Right renal cortex interstitium (tissue), 3 donors: ENCODE data around the gene TRIP13. TPM values are rescaled to one million over a fixed set of nuclear protein-coding genes. Genes with fewer than 3 reads are reported as not detected.
"Not testable (repeated sequence)": the region's sequence is repeated elsewhere in the genome, so short reads cannot be mapped to it uniquely, and the experiment has no call there.

Experiments used
- DNase-seq, 3 donors: peaks; one replicate each; pipeline ENCODE4 v3.0.0-alpha.2; 2013; ENCODE audit warnings: low read depth in 3 of 3, low spot score in 2 of 3
- polyA plus RNA-seq, 3 donors: library from polyadenylated mRNA; unstranded; fragments of 120-200 nt; gene quantifications; one replicate each; pipeline ENCODE4 v1.2.1, GENCODE V29; 2013; ENCODE audit not compliant: insufficient read length in 3 of 3

The TRIP13 gene
- polyA plus RNA-seq, 3 donors: 13.9 to 16.3 (median 16.3) TPM

DNA sequence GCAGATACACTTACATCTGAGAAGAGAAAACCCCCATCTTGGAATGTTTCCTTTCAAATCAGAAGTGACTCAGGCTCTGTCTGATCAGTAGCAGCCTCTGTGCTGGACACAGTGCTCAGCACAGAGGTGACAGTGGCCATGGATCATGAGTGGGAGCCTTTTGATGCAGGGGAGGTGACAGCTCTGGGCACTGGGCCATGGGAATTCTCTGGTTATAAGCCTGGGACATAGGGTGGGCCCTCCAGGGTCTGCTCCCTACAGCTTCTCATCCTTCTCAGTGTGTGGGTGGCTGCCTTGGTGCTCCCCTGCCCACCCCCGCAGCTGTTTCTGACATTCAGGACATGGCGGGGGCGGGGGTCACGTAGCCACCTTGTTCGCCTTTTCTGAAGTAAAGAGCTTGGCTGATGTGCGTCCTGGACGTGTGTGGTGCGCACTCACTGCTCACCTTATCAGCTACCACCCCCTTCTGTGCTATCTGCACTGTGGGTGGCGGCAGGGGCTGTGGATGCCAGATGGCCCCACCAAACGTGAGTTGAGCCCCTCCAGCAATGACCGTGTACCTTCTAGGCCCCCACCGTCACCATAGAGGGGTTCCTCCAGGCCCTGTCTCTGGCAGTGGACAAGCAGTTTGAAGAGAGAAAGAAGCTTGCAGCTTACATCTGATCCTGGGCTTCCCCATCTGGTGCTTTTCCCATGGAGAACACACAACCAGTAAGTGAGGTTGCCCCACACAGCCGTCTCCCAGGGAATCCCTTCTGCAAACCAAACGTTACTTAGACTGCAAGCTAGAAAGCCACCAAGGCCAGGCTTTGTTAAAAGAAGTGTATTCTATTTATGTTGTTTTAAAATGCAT, 24.0 kb downstream of the TRIP13 start:
- DNase-seq: no peak

- not testable (repeated sequence) for DNase-seq
Measured at GRCh38 chr5:918717-919116, 26.0 kb downstream of the TRIP13 start.

DNA sequence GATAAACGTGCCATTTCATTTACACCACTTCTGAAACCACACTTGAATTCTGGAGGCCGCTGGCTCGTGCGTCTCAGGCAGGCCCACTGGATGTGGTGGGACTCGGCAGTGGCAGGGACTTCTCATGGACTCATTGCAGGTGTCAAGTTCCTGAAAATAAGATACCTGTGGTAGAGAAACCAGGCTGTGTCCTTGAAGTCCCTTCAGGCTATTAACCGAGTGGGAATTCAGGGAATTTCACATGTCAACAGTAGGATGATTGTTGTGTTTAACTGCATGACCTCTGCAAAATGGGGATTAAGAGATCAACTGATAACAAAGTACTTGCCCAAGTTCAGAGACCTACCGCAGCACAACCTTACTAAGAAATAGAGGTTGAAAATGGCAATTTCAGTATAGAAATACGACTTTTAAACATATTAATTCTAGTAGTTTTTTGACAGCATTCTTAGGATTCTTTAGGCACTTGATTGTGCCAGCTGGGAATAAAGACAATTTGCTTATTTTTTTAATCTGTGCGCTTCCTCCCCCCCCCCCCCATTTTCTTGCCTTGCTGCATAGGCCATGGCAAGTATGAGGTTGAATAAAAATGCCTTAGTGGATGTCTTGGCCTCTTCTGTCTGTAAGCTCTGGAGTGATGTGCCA, 26.8 kb downstream of the TRIP13 start:
- DNase-seq: no peak

DNA sequence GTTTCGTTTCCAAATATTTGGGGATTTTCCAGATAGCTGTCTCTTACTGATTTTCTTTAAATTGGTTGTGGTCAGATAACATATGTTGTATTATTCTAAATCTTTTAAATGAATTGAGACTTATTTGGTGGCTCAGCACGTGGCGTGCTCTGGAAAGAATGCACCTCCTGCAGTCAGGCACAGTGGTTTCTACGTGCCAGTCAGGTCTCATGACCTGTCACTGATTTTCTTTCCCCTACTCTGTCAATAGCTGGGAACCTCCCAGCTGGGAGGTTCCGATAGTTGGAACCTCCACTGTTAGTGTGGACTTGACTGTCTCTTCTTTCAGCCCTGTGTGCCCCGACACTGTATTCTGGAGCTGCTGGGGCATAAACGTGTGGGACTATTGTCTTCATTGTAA, 27.6 kb downstream of the TRIP13 start:
- no peak for DNase-seq

- no peak for DNase-seq
Measured at GRCh38 chr5:921456-922435, 29.1 kb downstream of the TRIP13 start.

DNA sequence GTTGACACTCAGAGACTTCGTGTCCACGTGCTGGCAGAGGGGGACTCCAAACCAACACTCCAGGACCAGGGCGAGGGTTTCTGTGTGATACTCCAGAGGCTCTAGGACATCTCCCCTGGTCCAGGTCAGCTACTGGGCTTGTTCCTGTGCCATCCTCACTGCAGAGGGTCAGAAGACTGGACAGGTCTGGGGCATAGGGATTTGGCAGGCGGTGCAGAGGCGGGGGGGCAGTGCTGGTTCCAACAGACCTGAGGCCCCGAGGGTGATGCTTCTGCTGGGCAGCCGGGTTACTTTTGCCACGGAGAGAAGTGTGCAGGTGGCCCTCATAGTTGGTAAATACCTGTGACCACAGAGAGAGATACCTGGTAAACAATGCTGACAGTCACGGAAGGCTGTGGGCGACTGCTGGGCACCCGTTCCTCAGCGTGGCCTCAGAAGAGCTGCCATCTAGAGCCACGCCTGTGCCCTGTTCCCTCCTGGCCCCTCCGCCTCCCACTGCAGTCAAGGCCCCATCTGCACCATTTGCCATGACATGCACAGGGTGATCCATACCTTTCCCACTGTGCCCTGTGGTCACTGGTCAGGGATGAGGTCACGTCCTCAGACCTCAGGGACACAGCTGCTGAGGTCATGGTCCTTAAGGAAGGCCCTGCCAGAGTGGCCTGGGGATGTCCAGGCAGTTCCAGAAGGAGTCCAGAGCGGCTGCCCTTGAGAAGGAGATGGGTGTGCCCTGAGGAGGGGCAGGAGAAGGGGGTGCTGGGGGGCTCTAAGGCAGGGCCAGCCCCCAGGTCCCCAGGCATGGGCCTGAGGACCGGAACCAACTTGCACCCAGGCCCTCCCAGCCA, 30.0 kb downstream of the TRIP13 start:
- DNase-seq: no peak

- peak in 2 of 3 donors; percentile 40 to 50 for DNase-seq
Measured at GRCh38 chr5:923281-923873, 30.7 kb downstream of the TRIP13 start.

DNA sequence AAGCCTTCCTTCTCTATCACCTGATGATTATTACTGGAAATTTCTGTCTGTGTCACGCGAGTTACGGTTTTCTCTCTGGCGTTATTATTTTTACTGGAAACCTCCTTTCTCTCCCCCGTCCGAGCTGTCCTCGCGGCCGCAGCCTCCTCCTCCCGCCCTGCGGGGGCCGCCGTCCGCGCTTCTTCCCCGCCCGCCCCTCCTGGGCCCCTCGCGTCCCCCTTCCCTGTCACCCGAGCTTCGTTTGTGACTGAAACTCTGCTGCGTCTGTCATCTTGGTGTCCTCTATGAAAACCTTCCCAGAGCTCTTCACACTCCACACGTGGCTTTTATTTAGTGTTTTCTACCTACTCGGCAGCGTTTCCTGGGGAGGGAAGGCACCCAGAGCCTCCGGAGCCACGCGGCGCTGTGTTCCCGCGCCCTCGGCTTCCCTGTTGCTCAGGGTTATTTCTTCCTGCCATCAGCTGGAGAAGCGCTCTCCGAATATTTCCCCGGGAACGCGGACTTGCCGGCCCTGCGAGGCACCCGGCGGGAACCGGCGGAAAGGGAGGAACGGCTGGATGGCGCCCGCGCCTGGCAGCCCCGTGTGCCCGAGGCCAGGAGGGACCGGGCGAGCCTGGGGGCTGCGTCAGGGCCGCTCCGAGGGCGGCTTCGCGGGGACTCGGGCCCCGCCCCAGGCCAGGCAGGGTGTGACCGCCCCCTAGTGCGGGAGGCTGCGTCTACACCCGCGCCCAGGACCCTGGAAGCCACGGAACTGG, 33.9 kb downstream of the TRIP13 start:
- DNase-seq: peak in 1 of 3 donors; percentile 41

DNA sequence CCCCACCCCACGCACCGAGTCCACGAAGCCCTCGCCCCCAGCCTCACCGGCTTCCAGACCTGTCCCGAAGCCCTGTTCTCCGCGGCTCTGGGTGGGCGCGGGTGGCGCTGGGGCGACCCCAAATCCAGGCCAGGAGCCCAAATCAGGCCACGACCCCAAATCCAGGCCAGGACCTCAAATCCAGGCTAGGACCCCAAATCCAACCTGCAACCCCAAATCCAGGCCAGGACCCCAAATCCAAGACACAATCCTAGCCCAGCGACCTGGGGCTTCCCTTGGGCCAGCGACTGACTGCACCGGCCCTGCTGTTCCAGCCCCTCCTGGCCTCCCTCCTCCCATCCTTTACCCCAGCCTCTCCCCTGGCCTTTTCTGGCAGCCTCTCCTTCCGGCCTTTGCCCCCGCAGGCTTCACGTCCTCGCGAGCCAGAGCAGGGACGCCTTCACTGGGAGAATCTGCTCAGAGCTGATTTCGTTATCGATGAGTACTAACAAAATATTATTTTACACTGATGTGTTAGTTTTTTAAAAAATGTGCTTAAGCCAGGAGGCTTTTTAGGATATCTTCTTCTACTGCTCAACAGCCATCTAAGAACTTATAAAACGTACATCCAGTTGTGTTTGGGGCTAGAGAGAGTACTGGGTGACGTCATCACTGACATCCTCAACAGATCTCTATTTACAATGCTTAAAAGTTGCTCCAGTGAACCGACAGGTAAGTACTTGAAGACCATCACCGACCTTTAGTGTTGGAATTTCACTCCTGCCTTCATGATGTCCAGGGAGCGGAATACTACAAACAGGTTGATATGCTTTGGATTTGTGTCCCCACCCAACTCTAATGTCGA, 34.7 kb downstream of the TRIP13 start:
- no peak for DNase-seq

- not testable (repeated sequence) for DNase-seq
Measured at GRCh38 chr5:929182-929581, 36.5 kb downstream of the TRIP13 start.

DNA sequence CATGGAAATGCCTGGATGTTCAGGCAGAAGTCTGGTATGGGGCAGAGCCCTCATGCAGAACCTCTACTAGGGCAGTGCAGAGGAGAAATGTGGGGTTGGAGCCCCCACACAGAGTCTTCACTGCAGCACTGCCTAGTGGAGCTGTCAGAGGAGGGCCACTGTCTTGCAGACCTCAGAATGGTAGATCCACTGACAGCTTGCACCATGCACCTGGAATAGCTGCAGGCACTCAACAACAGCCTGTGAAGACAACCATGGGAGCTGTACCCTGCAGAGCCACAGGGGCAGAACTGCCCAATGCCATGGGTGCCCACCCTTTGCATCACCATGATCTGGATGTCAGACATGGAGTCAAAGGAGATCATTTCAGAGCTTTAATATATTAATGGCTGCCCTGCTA, 36.9 kb downstream of the TRIP13 start:
- no peak for DNase-seq

GRCh38 chr5:930866-931265, 38.2 kb downstream of the TRIP13 start:
- no peak for DNase-seq

DNA sequence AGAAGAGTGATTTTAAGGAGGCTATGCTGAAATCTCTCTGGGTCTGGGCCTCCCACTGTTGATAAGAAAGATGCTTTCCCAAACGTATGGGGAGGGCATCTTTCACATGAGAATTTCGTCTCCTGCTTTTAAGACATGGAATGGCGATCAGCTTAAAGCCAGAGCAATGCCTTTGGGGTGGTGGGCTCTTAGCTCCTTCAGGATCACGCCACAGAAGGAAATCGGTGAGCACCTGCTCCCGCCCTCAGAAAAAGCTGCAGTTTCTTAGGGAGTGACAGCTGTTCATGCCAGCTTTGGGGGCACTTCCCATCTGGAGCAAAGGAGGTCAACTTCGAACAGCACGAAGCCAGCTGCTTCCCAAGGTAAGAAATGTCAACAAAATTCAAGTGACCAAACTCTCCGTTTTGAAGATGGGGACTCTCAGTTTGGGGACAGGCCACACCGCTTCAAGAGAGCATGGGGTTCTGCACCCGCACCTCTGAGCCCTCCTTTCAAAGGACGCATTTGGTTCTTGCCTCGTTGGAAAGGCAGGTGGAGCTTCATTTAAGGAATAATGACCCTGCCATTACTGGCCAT, 39.0 kb downstream of the TRIP13 start:
- no peak for DNase-seq

DNA sequence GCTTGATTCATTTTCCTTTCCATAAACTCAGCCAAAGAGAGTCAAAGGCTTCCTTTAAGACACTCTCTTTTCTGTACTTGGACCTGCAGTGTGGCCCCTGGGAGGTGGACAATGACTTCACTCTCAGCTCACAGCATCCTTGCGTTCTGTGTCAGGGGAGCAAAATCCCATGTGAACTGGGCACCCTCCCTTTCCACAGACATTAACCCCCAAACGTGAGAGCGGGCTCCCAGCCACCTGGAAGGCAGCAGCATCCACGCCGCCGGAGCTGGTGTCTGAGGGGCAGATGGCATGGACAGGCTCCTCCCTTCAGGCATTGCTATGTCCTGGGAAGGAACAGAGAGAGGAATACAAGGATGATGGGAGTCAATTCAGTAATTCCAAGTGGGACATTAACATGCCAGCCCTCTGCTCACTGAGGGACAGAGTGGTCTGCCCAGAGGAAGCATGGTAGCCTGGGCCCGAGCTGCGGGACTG, 39.5 kb downstream of the TRIP13 start:
- no peak for DNase-seq

DNA sequence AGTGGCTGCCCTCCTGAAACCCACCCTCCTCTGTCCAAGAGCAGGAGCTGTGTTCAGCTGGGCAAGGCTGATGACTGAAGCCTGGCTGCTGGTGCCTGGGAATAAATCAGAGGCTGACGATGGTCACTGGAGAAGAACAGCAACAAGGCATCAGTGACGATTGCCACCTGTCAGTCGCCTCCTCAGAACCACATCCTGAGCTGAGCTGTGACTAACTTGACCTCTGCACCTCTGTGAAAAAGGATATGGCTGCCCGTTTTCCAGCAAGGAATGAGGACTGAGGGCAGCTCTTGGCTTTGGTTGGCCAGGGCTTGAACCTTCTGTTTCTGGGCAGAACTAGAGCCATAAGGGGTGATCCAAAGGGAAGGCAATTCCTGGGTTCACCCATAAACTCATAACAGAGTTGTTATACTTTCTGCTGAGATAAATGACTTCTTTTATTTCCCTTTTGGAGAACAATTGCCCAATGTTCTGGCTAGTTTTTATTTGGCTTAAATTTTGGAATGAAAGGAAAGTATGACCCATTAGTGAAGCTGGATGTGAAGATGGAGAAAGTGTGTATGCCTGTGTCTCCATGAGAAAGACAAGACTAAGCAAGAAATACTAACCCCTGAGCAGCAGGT, 40.1 kb downstream of the TRIP13 start:
- DNase-seq: no peak

DNA sequence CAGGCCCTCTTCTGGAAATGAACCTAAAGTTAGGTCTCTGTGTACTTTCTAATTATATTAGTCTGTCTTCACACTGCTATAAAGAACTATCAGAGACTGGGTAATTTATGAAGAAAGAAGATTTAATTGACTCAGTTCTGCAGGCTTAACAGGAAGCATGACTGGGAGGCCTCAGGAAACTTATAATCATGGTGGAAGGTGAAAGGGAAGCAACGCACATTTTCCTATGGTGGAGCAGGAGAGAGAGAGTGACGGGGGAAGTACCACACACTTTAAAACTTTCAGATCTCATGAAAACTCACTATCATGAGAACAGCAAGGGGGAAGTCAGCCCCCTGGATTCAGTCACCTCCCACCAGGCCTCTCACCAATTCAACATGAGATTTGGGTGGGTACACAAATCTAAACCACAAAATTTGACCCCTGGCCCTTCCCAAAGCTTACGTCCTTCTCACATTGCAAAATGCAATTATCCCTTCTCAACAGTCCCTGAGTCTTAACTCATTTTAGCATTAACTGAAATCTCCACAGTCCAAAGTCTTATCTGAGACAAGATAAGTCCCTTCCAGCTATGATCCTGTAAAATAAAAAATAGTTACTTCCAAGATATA, 40.7 kb downstream of the TRIP13 start:
- no peak for DNase-seq

GRCh38 chr5:933951-934350, 41.3 kb downstream of the TRIP13 start:
- not testable (repeated sequence) for DNase-seq
